ENCODE measurements around the gene CIPC. TPM values are rescaled to one million over a fixed set of nuclear protein-coding genes. Genes with fewer than 3 reads are reported as not detected.
A peak's percentile ranks its signal among the peaks of the same experiment; 100 is the strongest.

CIPC gene
- total RNA-seq, 1 donor from 2014 or later, result 10.2 TPM

- DNase-seq (ENCODE audit: low read depth), result no peak
- H3K4me3 ChIP-seq (ENCODE audit: low read depth, low read length), result no peak overlapping the region
- TF ChIP-seq, protein P1, sequence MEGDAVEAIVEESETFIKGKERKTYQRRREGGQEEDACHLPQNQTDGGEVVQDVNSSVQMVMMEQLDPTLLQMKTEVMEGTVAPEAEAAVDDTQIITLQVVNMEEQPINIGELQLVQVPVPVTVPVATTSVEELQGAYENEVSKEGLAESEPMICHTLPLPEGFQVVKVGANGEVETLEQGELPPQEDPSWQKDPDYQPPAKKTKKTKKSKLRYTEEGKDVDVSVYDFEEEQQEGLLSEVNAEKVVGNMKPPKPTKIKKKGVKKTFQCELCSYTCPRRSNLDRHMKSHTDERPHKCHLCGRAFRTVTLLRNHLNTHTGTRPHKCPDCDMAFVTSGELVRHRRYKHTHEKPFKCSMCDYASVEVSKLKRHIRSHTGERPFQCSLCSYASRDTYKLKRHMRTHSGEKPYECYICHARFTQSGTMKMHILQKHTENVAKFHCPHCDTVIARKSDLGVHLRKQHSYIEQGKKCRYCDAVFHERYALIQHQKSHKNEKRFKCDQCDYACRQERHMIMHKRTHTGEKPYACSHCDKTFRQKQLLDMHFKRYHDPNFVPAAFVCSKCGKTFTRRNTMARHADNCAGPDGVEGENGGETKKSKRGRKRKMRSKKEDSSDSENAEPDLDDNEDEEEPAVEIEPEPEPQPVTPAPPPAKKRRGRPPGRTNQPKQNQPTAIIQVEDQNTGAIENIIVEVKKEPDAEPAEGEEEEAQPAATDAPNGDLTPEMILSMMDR (conservative IDR thresholded peaks at IDR 0.05; ENCODE audit: low read depth, low read length), result no peak
Measured at GRCh38 chr14:77131871-77132486, 33.9 kb downstream of the CIPC start.

- TF ChIP-seq, protein P1 (conservative IDR thresholded peaks at IDR 0.05; ENCODE audit: low read depth, low read length), result no peak
- no peak for DNase-seq (ENCODE audit: low read depth)
- H3K4me3 ChIP-seq (ENCODE audit: low read depth, low read length), result no peak overlapping the region
Measured at GRCh38 chr14:77133720-77134338, 35.8 kb downstream of the CIPC start.

GRCh38 chr14:77139022-77139421 lies 41.0 kb downstream of the CIPC start:
- TF ChIP-seq, protein P1 (conservative IDR thresholded peaks at IDR 0.05; ENCODE audit: low read depth, low read length), result no peak
- no peak overlapping the region for H3K4me3 ChIP-seq (ENCODE audit: low read depth, low read length)
- DNase-seq (ENCODE audit: low read depth), result no peak

- TF ChIP-seq, protein P1 (conservative IDR thresholded peaks at IDR 0.05; ENCODE audit: low read depth, low read length), result peak; percentile 53
- no peak for DNase-seq (ENCODE audit: low read depth)
- no peak overlapping the region for H3K4me3 ChIP-seq (ENCODE audit: low read depth, low read length)
Measured at GRCh38 chr14:77139540-77140358, 41.7 kb downstream of the CIPC start.

DNA sequence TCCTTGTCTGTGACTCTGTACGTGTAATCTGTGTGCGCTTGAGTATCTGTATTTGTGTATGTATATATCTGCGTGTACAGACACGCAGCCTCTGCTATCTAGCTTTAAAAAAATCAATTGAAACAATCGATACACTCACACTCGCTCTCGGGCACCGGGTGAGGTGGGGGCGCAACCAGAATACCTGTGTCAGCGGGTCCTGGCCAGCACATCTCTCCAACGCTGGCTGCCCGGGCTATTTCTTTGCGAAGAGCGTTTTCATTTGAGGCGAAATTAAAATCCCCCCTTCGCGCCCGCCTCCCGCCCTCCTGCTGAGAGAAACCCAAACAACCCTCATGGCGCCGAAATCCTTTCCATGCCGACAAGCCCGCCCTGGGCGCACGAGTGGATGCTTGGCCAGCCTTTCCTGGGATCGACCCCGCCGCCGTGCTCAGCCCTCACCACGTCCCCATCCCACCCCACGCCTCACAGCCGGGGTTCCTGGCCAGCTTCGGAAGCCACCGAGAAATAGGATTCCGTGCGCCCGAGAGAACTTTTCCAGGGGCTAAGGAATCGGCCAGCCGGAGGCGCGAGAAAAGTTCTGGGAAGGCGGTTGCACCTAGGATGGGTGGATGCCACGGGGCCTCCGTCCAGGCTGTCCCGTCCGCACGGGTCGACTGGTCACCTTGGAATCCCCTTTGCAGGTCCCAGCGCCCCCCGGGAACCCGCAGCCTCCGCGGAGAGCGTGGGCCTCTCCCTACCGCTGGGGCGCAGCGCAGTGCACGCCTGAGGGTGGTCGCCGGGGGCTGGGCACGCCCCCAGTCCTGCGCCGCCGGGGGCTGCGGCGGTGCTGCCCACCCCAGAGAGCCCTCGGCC lies 42.5 kb downstream of the CIPC start:
- TF ChIP-seq, protein P1 (conservative IDR thresholded peaks at IDR 0.05; ENCODE audit: low read depth, low read length), result no peak
- no peak overlapping the region for H3K4me3 ChIP-seq (ENCODE audit: low read depth, low read length)

DNA sequence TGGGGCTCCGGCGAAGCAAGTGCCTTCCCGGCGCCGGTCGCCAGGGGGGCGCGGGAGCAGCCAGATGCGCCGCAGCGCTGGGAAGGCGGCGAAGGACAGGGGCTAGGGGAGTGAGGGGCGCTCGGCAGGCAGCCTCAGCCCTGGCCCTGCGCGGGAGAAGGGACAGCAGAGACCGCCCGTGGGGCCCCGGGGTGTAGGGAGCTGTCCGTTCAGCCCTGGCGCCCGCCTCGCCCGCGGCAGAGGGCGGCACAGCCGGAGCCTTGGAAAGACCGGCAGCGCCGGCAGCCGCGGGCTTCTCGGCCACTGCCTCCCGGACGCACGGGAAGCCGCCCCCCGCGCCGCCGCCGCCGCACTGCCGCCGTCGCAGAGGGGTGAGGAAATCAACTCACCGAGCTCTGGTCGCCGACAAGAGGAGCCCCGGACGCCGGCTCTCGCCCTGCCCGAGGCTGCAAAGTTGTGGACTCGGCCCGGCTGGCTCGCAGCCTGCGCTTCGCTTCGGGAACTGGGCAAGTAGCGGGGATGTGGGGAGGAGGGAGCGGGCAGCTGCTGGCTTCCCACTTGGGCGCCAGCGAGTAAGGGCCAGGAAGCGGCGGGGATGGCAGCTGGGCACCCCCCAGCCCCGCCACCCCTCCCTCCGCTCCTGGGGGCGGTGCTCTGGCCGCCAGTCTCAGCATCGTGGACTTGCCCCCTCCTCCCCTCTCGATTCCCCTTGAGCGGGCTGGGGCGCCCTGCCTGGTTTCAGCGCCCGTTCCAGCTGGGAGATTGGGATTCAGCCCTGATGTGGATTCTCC lies 43.4 kb downstream of the CIPC start, which contains the start of gene ZDHHC22:
TSS of gene ZDHHC22 (minus strand) at position 578 of the 791 bp plus-strand sequence. CDS start 2,053 bp downstream, outside the sequence.
- TF ChIP-seq, protein P1 (conservative IDR thresholded peaks at IDR 0.05; ENCODE audit: low read depth, low read length), result peak; percentile 25
- DNase-seq (ENCODE audit: low read depth), result no peak
- no peak within 1 kb of the TSS for H3K4me3 ChIP-seq (ENCODE audit: low read depth, low read length)

More for the DNA sequence above, 42.5 kb downstream of the CIPC start:
- no peak for DNase-seq (ENCODE audit: low read depth)
